A549 (cell line): ENCODE data around the gene PIK3C3. TPM values are rescaled to one million over a fixed set of nuclear protein-coding genes. Genes with fewer than 3 reads are reported as not detected.

Source experiments
- ATAC-seq, 2 experiments: fragments of 200-7000 bp in 1 of 2; fragments of >200 bp in 1 of 2; cut with Nextera tagmentation in 1 of 2; cut with Tn5 transposase in 1 of 2; 3 replicates each; pipeline versions ENCODE4 v1.8.0 to v1.9.1; 2018 to 2020; ENCODE audit warnings: mild to moderate bottlenecking in 1 of 2, moderate library complexity in 1 of 2
- CTCF ChIA-PET: fragments of 300-600 bp; sonication (Branson Sonifier 250); formaldehyde crosslinking; extraction: SDS; loops from one replicate; lab custom pipeline; 2021; ENCODE audit warnings: antibody characterized with exemption, inconsistent platforms; lab: Yijun Ruan, JAX
- POLR2A ChIA-PET: fragments of 350-600 bp; formaldehyde crosslinking; extraction: SDS; loops from one replicate; lab custom pipeline; 2021; ENCODE audit warnings: antibody characterized with exemption, inconsistent platforms; lab: Yijun Ruan, JAX
- DNase-seq, 2 experiments: peaks; one replicate each; pipeline versions ENCODE4 v3.0.0 to v3.0.0-alpha.2; 2011 to 2016; ENCODE audit warnings: low read depth in 1 of 2, low spot score in 1 of 2
- FAIRE-seq: peaks from 2 replicates; lab custom pipeline; 2011; peaks lifted over from hg19 to GRCh38; lab: Jason Lieb, UNC
- H3K27ac ChIP-seq, 2 experiments: fragments of >200 bp; sonication (Bioruptor Twin); formaldehyde crosslinking; 3 replicates each; pipeline ENCODE4 v1.5.1; 2016 to 2017
- H3K4me1 ChIP-seq: fragments of >200 bp; sonication (Bioruptor Twin); formaldehyde crosslinking; 3 replicates; pipeline ENCODE4 v1.6.1; 2016
- H3K4me2 ChIP-seq: fragments of >200 bp; sonication (Bioruptor Twin); formaldehyde crosslinking; 3 replicates; pipeline ENCODE4 v1.6.1; 2016
- H3K4me3 ChIP-seq: fragments of >200 bp; sonication (Bioruptor Twin); formaldehyde crosslinking; 3 replicates; pipeline ENCODE4 v1.5.1; 2016
- H3K9me3 ChIP-seq: fragments of >200 bp; sonication (Bioruptor Twin); formaldehyde crosslinking; 3 replicates; pipeline ENCODE4 v1.6.1; 2016
- BHLHE40 ChIP-seq: IDR thresholded peaks from 2 replicates; pipeline ENCODE4 v1.6.1; 2012; ENCODE audit warnings: low read depth, low read length, inconsistent platforms
- CHD4 ChIP-seq: fragments of 200-600 bp; sonication (generic); IDR thresholded peaks from 2 replicates; pipeline ENCODE4 v1.6.1; 2016; ENCODE audit warnings: antibody characterized with exemption, mild to moderate bottlenecking, borderline replicate concordance
- EHF ChIP-seq: fragments of 250-450 bp; sonication (Bioruptor Pico); IDR thresholded peaks from 2 replicates; pipeline ENCODE4 v1.5.0; 2020; ENCODE audit warnings: mild to moderate bottlenecking
- FOSB ChIP-seq: fragments of 250-450 bp; sonication (Bioruptor Pico); IDR thresholded peaks from 2 replicates; pipeline ENCODE4 v1.5.0; 2020; ENCODE audit warnings: mild to moderate bottlenecking, moderate library complexity
- HEYL ChIP-seq: fragments of 250-450 bp; sonication (Bioruptor Pico); IDR thresholded peaks from 2 replicates; pipeline ENCODE4 v1.8.0; 2021; ENCODE audit warnings: mild to moderate bottlenecking, moderate library complexity
- HMGXB4 ChIP-seq: fragments of 250-450 bp; sonication (Bioruptor Pico); IDR thresholded peaks from 2 replicates; pipeline ENCODE4 v1.5.0; 2021; ENCODE audit warnings: mild to moderate bottlenecking, moderate library complexity, borderline replicate concordance
- JUN ChIP-seq, 2 experiments: fragments of >200 bp; sonication (Bioruptor Twin); formaldehyde crosslinking; IDR thresholded peaks; 2 replicates in 1 of 2; 3 replicates in 1 of 2; pipeline ENCODE4 v1.6.1; 2016 to 2017
- JUNB ChIP-seq: fragments of >200 bp; sonication (Bioruptor Twin); formaldehyde crosslinking; IDR thresholded peaks from 2 replicates; pipeline ENCODE4 v1.6.1; 2016
- KDM1A ChIP-seq: fragments of 200-600 bp; sonication (generic); IDR thresholded peaks from 2 replicates; pipeline ENCODE4 v1.6.1; 2016; ENCODE audit warnings: low read depth, mild to moderate bottlenecking
- MAX ChIP-seq: IDR thresholded peaks from 2 replicates; pipeline ENCODE4 v1.6.1; 2012
- MAZ ChIP-seq: fragments of 150-350 bp; IDR thresholded peaks from 2 replicates; pipeline ENCODE4 v1.6.1; 2014; ENCODE audit warnings: antibody characterized with exemption, low read depth, low read length, borderline replicate concordance
- MYC ChIP-seq: IDR thresholded peaks from 2 replicates; pipeline ENCODE4 v1.6.1; 2012; ENCODE audit warnings: mild to moderate bottlenecking, inconsistent platforms, low read length, improper control_type of control experiment, borderline replicate concordance
- POLR2AphosphoS2 ChIP-seq: conservative IDR thresholded peaks from 2 replicates; pipeline ENCODE4 v1.6.1; 2012; ENCODE audit warnings: low read length, improper control_type of control experiment, inconsistent platforms
- RAD21 ChIP-seq, 2 experiments: fragments of >200 bp in 1 of 2; sonication (Bioruptor Twin) in 1 of 2; formaldehyde crosslinking in 1 of 2; IDR thresholded peaks in 1 of 2; conservative IDR thresholded peaks in 1 of 2; 2 replicates in 1 of 2; 3 replicates in 1 of 2; pipeline ENCODE4 v1.6.1; 2012 to 2018; ENCODE audit warnings: inconsistent platforms in 1 of 2
- RARB ChIP-seq: fragments of 250-450 bp; sonication (Bioruptor Pico); IDR thresholded peaks from 2 replicates; pipeline ENCODE4 v1.8.0; 2021; ENCODE audit warnings: mild to moderate bottlenecking, moderate library complexity
- RCOR1 ChIP-seq: fragments of 150-350 bp; IDR thresholded peaks from 2 replicates; pipeline ENCODE4 v1.6.1; 2014; ENCODE audit warnings: antibody characterized with exemption, low read length, low read depth
- REST ChIP-seq: fragments of 200-600 bp; sonication (generic); IDR thresholded peaks from 2 replicates; pipeline ENCODE4 v1.6.1; 2016; ENCODE audit warnings: antibody characterized with exemption, mild to moderate bottlenecking, moderate library complexity
- SMC3 ChIP-seq: fragments of >200 bp; sonication (Bioruptor Twin); formaldehyde crosslinking; IDR thresholded peaks from 3 replicates; pipeline ENCODE4 v1.6.1; 2018; ENCODE audit warnings: inconsistent platforms
- TFCP2L1 ChIP-seq: fragments of 250-450 bp; sonication (Bioruptor Pico); IDR thresholded peaks from 2 replicates; pipeline ENCODE4 v1.5.0; 2021; ENCODE audit warnings: mild to moderate bottlenecking
- ZSCAN20 ChIP-seq: fragments of 250-450 bp; sonication (Bioruptor Pico); IDR thresholded peaks from 2 replicates; pipeline ENCODE4 v1.8.0; 2022; ENCODE audit warnings: mild to moderate bottlenecking, moderate library complexity
- WGBS: methylation state at CpG from one replicate; pipeline ENCODE4 v1.1.6; 2017; ENCODE audit errors: missing lambda C conversion rate; 5-methylcytosine and 5-hydroxymethylcytosine counted together
- polyA plus RNA-seq, 4 experiments: library from polyadenylated mRNA; depleted of rRNA in 3 of 4; stranded (reverse); fragments of >200 nt; fragmentation: RNase III in 1 of 4; extraction: RNeasy Plus Mini Kit Qiagen cat#74134 plus additional on column Dnase treatment in 1 of 4; gene quantifications; 2 replicates in 3 of 4; 3 replicates in 1 of 4; pipeline ENCODE4 v1.2.3, GENCODE V29; 2011 to 2017

Gene PIK3C3
- polyA plus RNA-seq, 2 of the 4 experiments (the other 2 are of a cell fraction), result 18.6 to 36.0 TPM

GRCh38 chr18:42041793-42042192, 86.8 kb downstream of the PIK3C3 start:
- DNase-seq (no peak), FAIRE-seq (no peak), ATAC-seq (no peak)
- Histone ChIP-seq H3K4me2 (no peak overlapping the region), H3K27ac (no peak overlapping the region), H3K4me3 (no peak overlapping the region), H3K4me1 (peaks cover 20% of the 10 kb centered on the region; the same call in 2 of the 3 replicates), H3K9me3 (no peaks in the 10 kb centered on the region)
- ChIA-PET CTCF (interaction anchor here (1.0 kb wide), 1 partner anchor 14 kb away, joined by 3 read pairs; no protein-coding TSS in a partner anchor), POLR2A (no interaction called here)
- no peak for TF ChIP-seq ZSCAN20
- TF ChIP-seq KDM1A, result no peak
- no peak for TF ChIP-seq JUNB
- TF ChIP-seq SMC3, result no peak
- no peak for TF ChIP-seq MAZ
- no peak for TF ChIP-seq CHD4
- TF ChIP-seq MAX, result no peak
- WGBS, result 92% methylated on average over 1 of the region's 1 CpG

GRCh38 chr18:42045346-42045745, 90.3 kb downstream of the PIK3C3 start:
- H3K9me3 ChIP-seq, result no peaks in the 10 kb centered on the region
- DNase-seq (no peak), FAIRE-seq (no peak), ATAC-seq (no peak)
- WGBS, result 96% methylated on average over 1 of the region's 1 CpG
- peaks cover 26% of the 10 kb centered on the region for H3K4me1 ChIP-seq
- H3K4me2 ChIP-seq, result no peak overlapping the region
- H3K4me3 ChIP-seq, result no peak overlapping the region
- POLR2A ChIA-PET, result no interaction called here
- CTCF ChIA-PET, result interaction anchor here (0.9 to 1.2 kb wide), 3 partner anchors 8 to 254 kb away, joined by 3 to 4 read pairs (median 3); no protein-coding TSS in a partner anchor
- H3K27ac ChIP-seq, result no peak overlapping the region
- TF ChIP-seq BHLHE40 (no peak), MAZ (no peak)

- CTCF ChIA-PET, result interaction anchor here (0.6 to 2.2 kb wide), 4 partner anchors 10 to 329 kb away, joined by 3 to 8 read pairs (median 5); no protein-coding TSS in a partner anchor
- ATAC-seq, result peak in 1 of 2 experiments; percentile 30; a peak in 1 of 6 replicates
- H3K9me3 ChIP-seq, result no peaks in the 10 kb centered on the region
Observed at GRCh38 chr18:42047721-42048120, 92.7 kb downstream of the PIK3C3 start.

More at GRCh38 chr18:42047721-42048120, 92.7 kb downstream of the PIK3C3 start:
- FAIRE-seq, result no peak
- DNase-seq, result no peak
- POLR2A ChIA-PET, result no interaction called here
- TF ChIP-seq EHF (CRISPR knock-in tag), result no peak
- no peak for TF ChIP-seq JUNB
- no peak for TF ChIP-seq HEYL
- TF ChIP-seq JUN (IDR thresholded peaks at IDR 0.05), result no peak
- no peak for TF ChIP-seq RAD21 (conservative IDR thresholded peaks at IDR 0.05 in 1 of 2, IDR thresholded peaks at IDR 0.05 in 1 of 2)
- TF ChIP-seq POLR2AphosphoS2, result no peak
- TF ChIP-seq RCOR1, result no peak
- no peak for TF ChIP-seq TFCP2L1 (CRISPR knock-in tag)
- TF ChIP-seq ZSCAN20, result no peak
- no peak for TF ChIP-seq KDM1A
- no peak for TF ChIP-seq CHD4
- TF ChIP-seq FOSB (CRISPR knock-in tag), result no peak
- no peak for TF ChIP-seq HMGXB4 (CRISPR knock-in tag)
- no peak for TF ChIP-seq RARB (CRISPR knock-in tag)
- TF ChIP-seq MYC, result no peak
- TF ChIP-seq REST, result no peak
- TF ChIP-seq BHLHE40, result no peak
- H3K4me3 ChIP-seq, result no peak overlapping the region
- peak overlapping the region; percentile 62 for H3K4me2 ChIP-seq
- H3K4me1 ChIP-seq, result peaks cover 26% of the 10 kb centered on the region
- H3K27ac ChIP-seq, result peak overlapping the region; percentile 29 to 69
